Hematopoietic multipotent progenitor cell (in vitro differentiated cells): Measurements from ENCODE around the gene HIRIP3. TPM values are rescaled to one million over a fixed set of nuclear protein-coding genes. Genes with fewer than 3 reads are reported as not detected.
"Not testable (repeated sequence)": the region's sequence is repeated elsewhere in the genome, so short reads cannot be mapped to it uniquely, and the experiment has no call there.

ENCODE experiments used
- DNase-seq, 3 donors: peaks; one replicate each; pipeline ENCODE4 v3.0.0-alpha.2; 2011 to 2015; ENCODE audit warnings: low read depth in 2 of 3, low spot score in 2 of 3
- total RNA-seq: library from RNA; depleted of rRNA; stranded (reverse); fragments of >200 nt; gene quantifications from one replicate; pipeline ENCODE4 v1.2.3, GENCODE V29; 2012

HIRIP3 gene, protein sequence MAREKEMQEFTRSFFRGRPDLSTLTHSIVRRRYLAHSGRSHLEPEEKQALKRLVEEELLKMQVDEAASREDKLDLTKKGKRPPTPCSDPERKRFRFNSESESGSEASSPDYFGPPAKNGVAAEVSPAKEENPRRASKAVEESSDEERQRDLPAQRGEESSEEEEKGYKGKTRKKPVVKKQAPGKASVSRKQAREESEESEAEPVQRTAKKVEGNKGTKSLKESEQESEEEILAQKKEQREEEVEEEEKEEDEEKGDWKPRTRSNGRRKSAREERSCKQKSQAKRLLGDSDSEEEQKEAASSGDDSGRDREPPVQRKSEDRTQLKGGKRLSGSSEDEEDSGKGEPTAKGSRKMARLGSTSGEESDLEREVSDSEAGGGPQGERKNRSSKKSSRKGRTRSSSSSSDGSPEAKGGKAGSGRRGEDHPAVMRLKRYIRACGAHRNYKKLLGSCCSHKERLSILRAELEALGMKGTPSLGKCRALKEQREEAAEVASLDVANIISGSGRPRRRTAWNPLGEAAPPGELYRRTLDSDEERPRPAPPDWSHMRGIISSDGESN
- total RNA-seq: 9.4 TPM

GRCh38 chr16:29995324-29995910, at the start of gene HIRIP3:
HIRIP3 (minus strand) TSS chr16:29995617; CDS start chr16:29995605, 12 bp downstream.
- DNase-seq: peak; percentile 76 to 88 (median 79)

- peak in 1 of 3 donors; percentile 75 for DNase-seq
Measured at GRCh38 chr16:30041841-30042240, 46.4 kb upstream of the HIRIP3 start.

DNA sequence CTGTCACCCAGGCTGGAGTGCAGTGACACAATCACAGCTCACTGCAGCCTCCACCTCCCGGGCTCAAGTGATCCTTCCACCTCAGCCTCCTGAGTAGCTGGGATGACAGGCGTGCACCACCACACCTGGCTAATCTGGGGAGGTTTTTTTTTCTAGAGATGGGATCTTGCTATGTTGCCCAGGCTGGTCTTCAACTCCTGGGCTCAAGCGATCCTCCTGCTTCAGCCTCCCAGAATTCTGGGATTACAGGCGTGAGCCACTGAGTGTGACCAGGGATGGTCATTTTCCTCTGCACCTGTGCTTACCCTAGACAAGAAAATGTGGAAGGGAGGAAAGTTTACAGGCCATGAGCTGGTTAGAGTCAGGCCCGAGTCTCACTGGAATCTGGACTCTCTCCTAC, 45.3 kb upstream of the HIRIP3 start:
- DNase-seq: not testable (repeated sequence)

DNA sequence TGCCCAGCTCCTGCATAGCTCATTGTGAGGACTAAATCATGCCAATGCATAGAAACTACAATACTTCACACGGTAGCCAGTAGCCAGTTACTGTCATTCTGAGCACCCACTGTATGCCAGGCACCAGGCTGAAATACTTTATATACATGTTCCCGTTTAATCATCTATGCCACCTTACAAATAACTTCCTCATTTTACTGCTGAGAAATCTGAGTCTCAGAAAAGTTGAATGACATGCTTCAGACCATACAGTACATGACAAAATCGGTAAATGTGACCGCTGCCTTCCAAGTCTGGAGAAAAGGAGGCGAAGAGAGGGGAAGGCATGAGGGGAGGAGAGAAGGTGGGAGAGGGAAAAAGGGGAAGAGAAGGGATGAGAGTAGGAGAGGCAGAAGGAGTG, 44.8 kb upstream of the HIRIP3 start:
- peak in 1 of 3 donors; percentile 68 for DNase-seq

- DNase-seq: no peak
Measured at GRCh38 chr16:30033270-30033669, 37.9 kb upstream of the HIRIP3 start.

DNA sequence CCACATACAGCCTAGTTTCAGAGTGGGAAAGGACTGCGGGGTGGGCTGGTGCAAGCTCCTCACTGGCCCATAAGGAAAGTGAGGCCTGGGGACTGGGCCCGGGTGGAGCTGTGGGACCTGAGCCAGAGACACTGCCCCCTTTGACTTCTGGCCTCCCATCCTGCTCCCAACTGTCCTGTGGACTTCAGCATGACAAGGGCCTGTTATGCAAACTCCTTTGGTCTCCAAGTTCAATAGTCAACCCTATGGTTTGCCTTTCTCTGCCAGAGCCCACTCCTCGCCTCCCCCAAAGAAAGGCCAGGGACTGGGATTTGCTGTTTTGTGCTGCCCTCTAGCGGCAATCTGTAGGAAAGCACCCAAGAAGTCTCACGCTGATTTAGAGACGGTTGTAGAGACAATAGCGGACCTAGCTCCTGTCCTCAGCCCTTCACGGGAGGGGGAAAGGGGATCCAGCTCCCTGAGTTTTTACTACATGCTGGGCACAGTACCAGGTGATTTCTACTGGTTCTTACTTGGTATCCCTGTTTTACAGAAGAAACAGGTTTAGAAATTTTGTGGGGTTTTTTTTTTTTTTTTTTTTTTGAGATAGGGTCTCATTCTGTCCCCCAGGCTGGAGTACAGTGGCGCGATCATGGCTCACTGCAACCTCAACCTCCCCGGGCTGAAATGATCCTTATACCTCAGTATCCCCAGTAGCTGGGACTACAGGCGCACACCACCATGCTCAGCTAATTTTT, 36.8 kb upstream of the HIRIP3 start:
- peak; percentile 47 to 82 (median 67) for DNase-seq

GRCh38 chr16:30031477-30031918, 36.1 kb upstream of the HIRIP3 start:
- no peak for DNase-seq

DNA sequence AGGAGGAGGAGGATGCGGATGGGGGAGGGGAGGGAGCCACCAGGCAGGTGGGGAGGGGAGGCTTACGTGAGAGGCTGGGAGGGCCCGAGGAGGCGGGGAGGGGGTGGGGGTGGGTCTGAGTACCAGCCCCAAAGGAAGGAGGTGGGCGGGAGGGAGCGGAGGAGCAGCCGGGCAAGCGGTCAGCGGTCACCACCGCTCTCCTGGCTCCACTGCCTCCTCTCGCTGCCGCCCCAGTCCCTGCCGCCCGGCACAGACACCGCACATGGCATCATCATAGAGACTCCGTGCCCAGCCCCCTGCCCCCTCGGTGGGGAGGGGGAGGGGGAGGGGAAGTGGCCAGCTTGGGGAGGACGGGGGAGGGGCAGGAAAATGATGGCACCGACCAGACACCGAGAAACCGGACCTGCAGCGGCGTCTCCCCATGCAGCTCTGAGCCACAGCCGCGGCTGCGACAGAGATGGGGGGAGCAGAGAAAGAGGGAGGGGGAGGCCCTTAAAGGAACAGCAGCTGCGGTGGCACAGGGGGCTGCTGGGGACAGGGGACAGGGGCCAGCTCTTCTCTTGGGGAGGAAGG, 35.5 kb upstream of the HIRIP3 start, which contains the start of gene TLCD3B:
TSS of gene TLCD3B (minus strand) at position 431 of the 573 bp plus-strand sequence. CDS start 744 bp downstream, outside the sequence.
- no peak for DNase-seq

DNA sequence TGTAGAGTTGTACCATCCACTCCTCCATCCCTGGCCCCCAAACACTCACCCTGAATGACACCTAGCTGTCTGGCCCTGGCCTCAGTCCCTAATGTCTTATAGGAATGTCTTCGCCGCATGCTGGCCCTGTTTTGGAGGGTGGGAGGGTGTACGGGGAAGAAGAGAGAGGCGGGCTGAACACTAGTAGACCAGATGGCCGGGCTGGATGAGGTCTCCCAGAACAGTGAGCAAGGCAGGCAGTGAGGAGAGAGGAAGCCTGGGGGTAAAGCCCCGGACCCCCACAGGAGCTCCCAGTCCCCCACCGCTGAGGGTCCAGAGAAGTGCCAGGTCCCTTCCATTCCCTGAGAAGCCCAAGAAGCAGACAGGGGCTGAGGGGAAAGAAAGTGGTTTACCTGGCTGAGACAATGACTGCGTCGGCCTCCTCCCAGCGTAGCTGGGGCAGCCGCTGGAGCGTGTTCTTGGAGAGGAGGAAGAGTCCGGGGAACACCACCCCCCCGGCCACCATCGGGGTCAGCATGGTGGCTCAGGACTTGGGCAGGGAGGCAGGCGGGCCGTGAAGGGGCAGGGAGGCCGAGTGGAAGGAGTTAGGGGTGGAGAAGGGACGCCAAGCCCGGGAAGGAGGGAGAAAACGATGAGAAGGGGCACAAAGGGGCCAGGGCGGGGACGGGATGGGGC, 34.7 kb upstream of the HIRIP3 start:
- DNase-seq: no peak

DNA sequence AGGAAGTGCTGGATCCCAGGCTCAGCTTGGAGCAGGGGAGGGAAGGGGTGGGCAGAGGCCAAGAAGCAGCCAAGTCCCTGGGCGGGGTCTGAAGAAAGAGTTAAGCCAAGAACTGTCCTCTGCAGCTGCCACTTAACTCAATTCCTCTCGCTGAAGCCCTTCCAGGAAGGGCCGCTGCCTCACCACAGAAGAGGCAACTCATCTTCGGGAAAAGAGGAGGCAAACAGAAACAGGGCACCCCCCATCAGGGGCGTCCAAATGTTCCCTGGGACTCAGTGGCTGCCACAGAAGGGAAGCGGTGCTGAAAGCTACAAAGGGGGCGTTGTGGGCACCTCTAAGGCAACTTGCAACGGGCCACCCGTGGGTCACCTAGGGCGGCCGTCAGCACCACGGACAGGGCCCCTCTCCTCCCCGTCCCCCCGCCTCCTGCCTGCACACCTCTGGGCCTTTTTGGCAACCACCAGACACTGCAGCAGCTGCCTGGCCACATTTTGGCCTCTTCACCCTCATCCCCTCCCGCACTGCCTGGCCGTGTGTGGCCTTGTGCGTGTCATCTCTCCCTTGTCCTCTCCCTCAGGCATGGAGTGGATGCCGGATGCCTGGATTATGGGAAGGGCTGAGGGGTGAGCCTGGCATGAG, 33.1 kb upstream of the HIRIP3 start:
- peak in 1 of 3 donors; percentile 59 for DNase-seq

DNA sequence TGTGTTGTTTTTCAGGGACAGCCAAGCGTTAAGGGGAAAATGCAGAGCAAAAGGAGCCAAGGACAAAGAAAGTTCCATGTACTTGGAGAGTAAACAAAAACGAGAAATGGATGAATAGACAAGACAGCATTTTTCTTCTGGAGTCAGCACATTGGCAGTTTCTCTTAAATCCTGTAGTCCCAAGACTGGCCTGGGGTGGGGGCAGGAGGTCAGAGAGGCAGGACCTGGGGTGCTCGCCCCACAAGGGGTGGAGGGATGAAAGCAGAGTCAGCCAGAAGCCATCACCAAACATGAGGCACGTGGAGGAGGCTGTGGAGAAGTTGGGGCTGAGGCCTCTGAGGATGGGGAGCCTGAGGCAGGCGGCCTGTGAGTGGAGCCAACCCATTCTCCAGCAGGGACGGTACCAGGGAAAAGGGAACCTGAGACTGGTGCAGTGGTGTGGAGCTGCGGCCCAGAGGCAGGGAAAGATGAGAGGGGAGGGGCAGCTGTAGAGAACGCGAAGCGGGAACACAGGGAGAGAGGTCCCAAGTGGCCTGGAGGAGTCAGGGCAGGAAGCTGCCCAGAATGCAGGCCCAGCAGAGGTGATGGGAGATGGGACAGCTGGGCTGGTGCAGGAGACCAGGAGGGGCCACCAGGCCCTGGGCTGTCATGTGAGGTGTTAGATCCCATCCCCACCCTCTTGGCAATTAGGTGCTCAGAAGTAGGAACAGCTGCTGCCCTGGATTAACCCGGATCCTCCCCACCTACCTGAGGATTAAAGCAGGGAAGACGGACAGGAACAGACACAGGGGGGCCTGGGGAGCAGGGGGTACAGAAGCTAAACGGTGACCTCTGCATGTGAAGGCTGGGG, 32.4 kb upstream of the HIRIP3 start:
- no peak for DNase-seq

DNA sequence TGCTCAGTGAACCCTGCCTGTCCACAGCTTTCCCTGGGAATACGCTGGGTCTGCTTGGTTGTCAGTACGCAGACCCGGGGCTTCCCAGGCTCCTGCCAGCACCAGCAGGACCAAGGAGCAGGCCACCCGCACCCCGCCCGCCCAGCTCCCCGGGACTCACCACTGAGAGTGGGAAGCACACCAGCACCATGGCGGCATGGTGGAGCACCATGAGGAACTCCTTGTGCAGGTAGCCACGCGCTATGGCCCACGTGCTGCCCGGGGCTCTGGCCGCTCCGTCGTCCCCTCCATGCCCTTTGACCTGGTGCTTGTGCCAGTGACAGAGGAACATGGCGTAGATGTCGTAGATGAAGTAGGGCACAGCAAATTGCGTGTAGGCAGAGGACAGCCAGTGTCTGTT, 31.0 kb upstream of the HIRIP3 start:
- no peak for DNase-seq

- no peak for DNase-seq
Measured at GRCh38 chr16:30025574-30025973, 30.2 kb upstream of the HIRIP3 start.

- no peak for DNase-seq
Measured at GRCh38 chr16:30025156-30025555, 29.7 kb upstream of the HIRIP3 start.

GRCh38 chr16:30024451-30024850, 29.0 kb upstream of the HIRIP3 start:
- no peak for DNase-seq

DNA sequence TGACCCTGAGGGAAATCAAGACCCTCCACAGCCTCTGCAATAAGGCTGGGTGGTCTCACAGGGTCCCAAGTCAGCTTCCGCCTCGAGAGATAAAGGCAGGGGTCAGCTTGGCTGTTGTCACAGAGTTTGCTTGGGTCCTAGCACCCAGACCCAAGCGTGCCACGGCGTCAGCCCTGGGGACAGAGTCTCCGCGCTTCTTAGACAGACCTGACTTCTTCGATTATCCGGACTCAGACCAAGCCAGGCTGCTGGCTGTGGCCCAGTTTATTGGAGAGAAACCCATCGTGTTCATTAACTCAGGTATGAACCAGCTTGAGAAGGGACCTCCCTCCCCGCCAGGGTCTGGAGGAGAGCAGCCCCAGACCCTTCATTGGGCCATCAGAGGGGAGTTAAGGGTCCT, 28.2 kb upstream of the HIRIP3 start:
- DNase-seq: no peak

GRCh38 chr16:30022887-30023286, 27.5 kb upstream of the HIRIP3 start, which contains the start of gene C16orf92:
C16orf92 (plus strand) TSS chr16:30023198; CDS start chr16:30023341, 143 bp downstream.
- no peak for DNase-seq

DNA sequence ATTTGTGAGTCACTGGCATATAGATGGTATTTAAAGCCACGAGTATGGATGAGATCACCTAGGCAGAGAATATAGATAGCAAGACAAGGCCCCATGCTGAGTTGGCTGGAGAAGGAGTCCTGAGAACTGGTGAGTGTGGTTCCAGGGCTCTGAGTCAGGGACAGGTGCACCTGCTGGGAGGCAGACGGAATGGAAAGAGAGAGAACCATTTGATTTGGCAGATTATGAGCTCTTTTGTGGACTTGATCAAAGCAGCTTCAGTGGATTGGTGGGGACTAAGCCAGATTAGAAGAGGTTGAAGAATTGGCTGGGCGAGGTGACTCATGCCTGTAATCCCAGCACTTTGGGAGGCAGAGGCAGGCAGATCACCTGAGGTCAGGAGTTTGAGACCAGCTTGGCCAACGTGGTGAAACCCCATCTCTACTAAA, 23.3 kb upstream of the HIRIP3 start:
- no peak for DNase-seq
